HG02610 (cell line): Measurements from ENCODE around the gene HIVEP2.
A peak's percentile ranks its signal among the peaks of the same experiment; 100 is the strongest.

Experiments used
- ATAC-seq: cut with Tn5 transposase; IDR thresholded peaks from one replicate; pipeline ENCODE4 v1.9.1; 2021; ENCODE audit warnings: mild to moderate bottlenecking, moderate library complexity; ENCODE audit not compliant: unreplicated experiment

The HIVEP2 gene

GRCh38 chr6:142790257-142790656, 154.7 kb downstream of the HIVEP2 start:
- no peak for ATAC-seq

- no peak for ATAC-seq
Observed at GRCh38 chr6:142787422-142787821, 157.6 kb downstream of the HIVEP2 start.

- ATAC-seq = no peak
Observed at GRCh38 chr6:142786476-142786875, 158.5 kb downstream of the HIVEP2 start.

GRCh38 chr6:142784344-142784743, 160.6 kb downstream of the HIVEP2 start:
- peak; percentile 100 for ATAC-seq

- no peak for ATAC-seq
Observed at GRCh38 chr6:142783499-142783898, 161.5 kb downstream of the HIVEP2 start.

GRCh38 chr6:142781129-142781528, 163.8 kb downstream of the HIVEP2 start:
- no peak for ATAC-seq

GRCh38 chr6:142773859-142774648, 170.9 kb downstream of the HIVEP2 start:
- ATAC-seq = no peak

GRCh38 chr6:142773324-142773723, 171.7 kb downstream of the HIVEP2 start:
- no peak for ATAC-seq

GRCh38 chr6:142771162-142771561, 173.8 kb downstream of the HIVEP2 start:
- no peak for ATAC-seq

GRCh38 chr6:142765306-142765705, 179.7 kb downstream of the HIVEP2 start:
- no peak for ATAC-seq

- ATAC-seq = no peak
Observed at GRCh38 chr6:142764311-142764710, 180.7 kb downstream of the HIVEP2 start.

- no peak for ATAC-seq
Observed at GRCh38 chr6:142763205-142763604, 181.8 kb downstream of the HIVEP2 start.

GRCh38 chr6:142761756-142762155, 183.2 kb downstream of the HIVEP2 start:
- peak; percentile 91 for ATAC-seq

GRCh38 chr6:142760152-142760551, 184.8 kb downstream of the HIVEP2 start:
- no peak for ATAC-seq

- ATAC-seq = no peak
Observed at GRCh38 chr6:142758629-142759025, 186.3 kb downstream of the HIVEP2 start.

GRCh38 chr6:142757852-142758628, 186.9 kb downstream of the HIVEP2 start:
- ATAC-seq = no peak

- no peak for ATAC-seq
Observed at GRCh38 chr6:142756215-142756630, 188.8 kb downstream of the HIVEP2 start.

GRCh38 chr6:142753196-142753595, 191.8 kb downstream of the HIVEP2 start:
- no peak for ATAC-seq

- no peak for ATAC-seq
Observed at GRCh38 chr6:142752348-142752747, 192.6 kb downstream of the HIVEP2 start.

GRCh38 chr6:142751452-142751851, 193.5 kb downstream of the HIVEP2 start:
- ATAC-seq = no peak

GRCh38 chr6:142750998-142751397, 194.0 kb downstream of the HIVEP2 start:
- ATAC-seq = no peak

- no peak for ATAC-seq
Observed at GRCh38 chr6:142749556-142749955, 195.4 kb downstream of the HIVEP2 start.
